CD4-positive, CD25-positive, alpha-beta regulatory T cell (primary cell): Measurements from ENCODE around the gene MGLL. TPM values are rescaled to one million over a fixed set of nuclear protein-coding genes. Genes with fewer than 3 reads are reported as not detected.
A peak's percentile ranks its signal among the peaks of the same experiment; 100 is the strongest.

Experiments used
- ATAC-seq, 2 donors: fragments of 150-1000 bp; cut with Tn5 transposase; one replicate each; pipeline ENCODE4 v1.10.0; 2021; ENCODE audit warnings: low read depth in 2 of 2, moderate number of reproducible peaks in 2 of 2, moderate library complexity in 1 of 2
- DNase-seq, 3 donors: peaks; one replicate each; pipeline versions ENCODE4 v3.0.0 to v3.0.0-alpha.2; 2012 to 2022; ENCODE audit warnings: mixed read lengths in 1 of 3
- H3K27ac ChIP-seq: one replicate; pipeline ENCODE4 v1.7.0; 2013; ENCODE audit warnings: mild to moderate bottlenecking, low read length; ENCODE audit not compliant: insufficient read depth, poor library complexity, severe bottlenecking
- H3K27me3 ChIP-seq: one replicate; pipeline ENCODE4 v1.7.0; 2013; ENCODE audit warnings: low read length; ENCODE audit not compliant: control insufficient read depth, insufficient read depth
- H3K36me3 ChIP-seq: one replicate; pipeline ENCODE4 v1.7.0; 2013; ENCODE audit warnings: mild to moderate bottlenecking, low read length, moderate library complexity; ENCODE audit not compliant: control insufficient read depth, insufficient read depth
- H3K4me1 ChIP-seq: 2 replicates; pipeline ENCODE4 v1.7.0; 2013; ENCODE audit warnings: mild to moderate bottlenecking, low read length; ENCODE audit not compliant: insufficient read depth, control insufficient read depth, poor library complexity, severe bottlenecking
- H3K4me3 ChIP-seq: one replicate; pipeline ENCODE4 v1.7.0; 2013; ENCODE audit warnings: low read depth, mild to moderate bottlenecking, low read length, moderate library complexity
- H3K9me3 ChIP-seq, 2 experiments: 1 replicate in 1 of 2; 2 replicates in 1 of 2; pipeline ENCODE4 v1.7.0; 2013; ENCODE audit warnings: low read length in 2 of 2, mild to moderate bottlenecking in 1 of 2, moderate library complexity in 1 of 2; ENCODE audit not compliant: control insufficient read depth in 2 of 2
- H3K27ac Mint-ChIP-seq, 3 donors: one replicate each; pipeline ENCODE4 v1.8.0; 2020 to 2022; ENCODE audit warnings: mild to moderate bottlenecking in 3 of 3, mixed read lengths in 3 of 3, moderate library complexity in 2 of 3
- H3K27me3 Mint-ChIP-seq: one replicate; pipeline ENCODE4 v1.8.0; 2022; ENCODE audit warnings: mild to moderate bottlenecking, mixed read lengths
- H3K36me3 Mint-ChIP-seq: one replicate; pipeline ENCODE4 v1.8.0; 2020; ENCODE audit warnings: mixed read lengths
- H3K4me1 Mint-ChIP-seq, 4 donors: one replicate each; pipeline ENCODE4 v1.8.0; 2020 to 2022; ENCODE audit warnings: mixed read lengths in 4 of 4, mild to moderate bottlenecking in 1 of 4
- H3K4me3 Mint-ChIP-seq, 4 donors: one replicate each; pipeline ENCODE4 v1.8.0; 2020 to 2022; ENCODE audit warnings: mild to moderate bottlenecking in 4 of 4, mixed read lengths in 4 of 4, moderate library complexity in 3 of 4
- H3K9me3 Mint-ChIP-seq, 7 donors: one replicate each; pipeline ENCODE4 v1.8.0; 2020 to 2022; ENCODE audit warnings: mixed read lengths in 7 of 7, mild to moderate bottlenecking in 3 of 7, moderate library complexity in 2 of 7
- polyA plus RNA-seq, 4 donors: library from polyadenylated mRNA; unstranded; fragments of 300-500 nt; fragmentation: Illumina TruSeq; gene quantifications; one replicate each; pipeline ENCODE4 v1.2.3, GENCODE V29; 2021
- total RNA-seq: library from RNA; stranded (reverse); gene quantifications from one replicate; pipeline ENCODE4 v1.2.3, GENCODE V29; 2022

The MGLL gene
- total and polyA plus RNA-seq, 5 donors from 2014 or later = 0.06 to 1.7 (median 1.4) TPM; not detected in 2

DNA sequence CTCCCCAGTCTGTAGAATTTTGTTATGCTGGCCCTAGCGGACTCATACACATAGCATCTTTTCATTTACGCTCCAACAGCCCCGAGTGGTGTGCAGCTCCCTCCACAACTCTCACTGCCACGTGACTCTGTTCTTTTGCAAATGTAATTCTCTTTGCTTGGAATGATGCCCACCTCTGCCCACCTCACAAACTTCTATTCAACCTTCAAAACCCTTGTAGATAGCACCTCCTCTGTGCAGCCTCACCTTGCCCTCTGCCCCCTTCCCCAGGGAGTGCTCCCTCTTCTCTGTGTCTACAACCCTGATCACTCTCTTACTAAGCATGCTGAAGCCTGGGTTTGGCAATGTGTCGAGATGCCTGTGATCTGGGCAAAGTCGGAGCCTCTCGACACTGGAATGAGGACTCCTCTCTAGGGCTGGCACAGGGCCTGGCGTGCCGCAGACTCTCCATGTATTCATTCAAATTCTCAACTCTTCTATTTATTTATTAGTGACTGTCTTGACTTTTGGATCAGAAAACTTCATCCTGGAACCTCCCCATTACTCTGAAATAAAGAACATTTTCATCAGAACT lies 73.5 kb downstream of the MGLL start:
- no peak for ATAC-seq
- Histone ChIP-seq H3K4me3 (no peak overlapping the region), H3K36me3 (no peaks in the 10 kb centered on the region), H3K27ac (no peak overlapping the region), H3K4me1 (no peaks in the 10 kb centered on the region), H3K27me3 (no peaks in the 10 kb centered on the region), H3K9me3 (no peaks in the 10 kb centered on the region)
- Mint-ChIP-seq H3K4me3 (no peak overlapping the region), H3K27ac (no peak overlapping the region), H3K36me3 (no peaks in the 10 kb centered on the region), H3K27me3 (peaks cover 34% of the 10 kb centered on the region), H3K4me1 (no peaks in the 10 kb centered on the region), H3K9me3 (peaks cover 0 to 1% (median 0%) of the 10 kb centered on the region in 7 donors)
- DNase-seq = no peak

DNA sequence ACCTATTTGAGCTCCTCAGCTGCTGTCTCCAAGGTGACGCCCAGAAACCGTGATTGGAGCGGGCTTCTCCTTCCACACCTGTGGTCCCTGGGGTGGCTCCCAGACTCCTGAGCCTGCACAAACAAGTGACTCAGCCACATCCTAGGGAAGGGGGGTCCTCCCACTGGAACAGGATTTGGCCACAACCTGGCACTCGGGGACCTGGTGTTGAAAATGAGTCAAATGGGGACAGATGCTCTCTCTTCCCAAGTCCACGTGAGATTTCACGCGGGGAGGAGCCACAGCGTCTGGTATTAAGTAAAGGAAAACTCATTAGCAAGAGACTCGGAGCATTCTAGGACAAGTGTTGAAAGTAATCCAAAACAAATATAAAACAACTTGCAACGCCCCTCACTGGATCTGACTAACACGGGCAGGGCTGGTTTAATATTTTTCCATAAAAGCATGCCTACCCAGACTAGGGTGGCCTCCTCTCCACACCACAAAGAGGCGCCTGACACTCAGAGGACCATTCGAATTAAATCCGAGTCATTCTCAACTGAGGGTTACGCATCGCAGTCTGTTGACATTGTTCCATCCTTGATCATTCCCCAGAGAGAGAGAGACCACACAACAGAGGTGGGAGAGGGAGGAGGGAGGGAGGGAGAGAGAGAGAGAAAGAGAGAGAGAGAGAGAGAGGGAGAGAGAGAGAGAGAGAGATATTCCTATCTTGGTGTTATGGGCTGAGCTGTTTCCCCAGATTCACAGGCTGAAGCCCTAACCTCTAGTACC lies 74.4 kb downstream of the MGLL start:
- no peak overlapping the region for H3K4me3 Mint-ChIP-seq
- H3K9me3 Mint-ChIP-seq = peaks cover 0 to 1% (median 0%) of the 10 kb centered on the region in 7 donors
- no peak for ATAC-seq
- H3K27me3 Mint-ChIP-seq = peaks cover 34% of the 10 kb centered on the region
- Histone ChIP-seq H3K27me3 (no peaks in the 10 kb centered on the region), H3K27ac (no peak overlapping the region), H3K9me3 (no peaks in the 10 kb centered on the region), H3K36me3 (no peaks in the 10 kb centered on the region), H3K4me3 (no peak overlapping the region), H3K4me1 (no peaks in the 10 kb centered on the region)
- H3K36me3 Mint-ChIP-seq = no peaks in the 10 kb centered on the region
- H3K27ac Mint-ChIP-seq = peak overlapping the region in 1 of 3 donors; percentile 18
- no peak for DNase-seq
- no peaks in the 10 kb centered on the region for H3K4me1 Mint-ChIP-seq

DNA sequence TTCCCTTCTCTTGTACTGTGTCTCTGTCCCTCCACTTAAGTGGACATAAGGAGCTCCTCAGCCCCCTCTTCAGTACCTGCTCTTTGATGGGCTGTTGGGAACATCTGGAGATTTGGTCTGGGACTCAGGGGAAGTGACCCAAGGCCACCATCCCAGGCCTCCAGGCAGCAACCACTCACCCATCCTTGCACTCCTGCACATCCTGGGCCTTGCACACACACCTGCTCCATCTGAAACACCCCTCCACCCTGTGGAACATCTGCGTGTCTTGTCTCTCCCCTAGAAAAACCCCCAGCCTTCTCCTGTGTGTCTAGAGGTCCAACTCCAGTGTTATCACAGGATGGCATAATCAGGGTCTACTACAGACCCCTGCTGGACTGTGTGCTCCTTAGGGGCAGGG lies 75.2 kb downstream of the MGLL start:
- no peak overlapping the region for H3K27ac Mint-ChIP-seq
- Histone ChIP-seq H3K4me3 (no peak overlapping the region), H3K27me3 (no peaks in the 10 kb centered on the region), H3K4me1 (no peaks in the 10 kb centered on the region), H3K36me3 (no peaks in the 10 kb centered on the region), H3K9me3 (no peaks in the 10 kb centered on the region), H3K27ac (no peak overlapping the region)
- no peaks in the 10 kb centered on the region for H3K36me3 Mint-ChIP-seq
- ATAC-seq (no peak), DNase-seq (no peak)
- H3K4me1 Mint-ChIP-seq = no peaks in the 10 kb centered on the region
- H3K9me3 Mint-ChIP-seq = peaks cover 0 to 1% (median 0%) of the 10 kb centered on the region in 7 donors
- H3K27me3 Mint-ChIP-seq = peaks cover 29% of the 10 kb centered on the region
- H3K4me3 Mint-ChIP-seq = no peak overlapping the region

DNA sequence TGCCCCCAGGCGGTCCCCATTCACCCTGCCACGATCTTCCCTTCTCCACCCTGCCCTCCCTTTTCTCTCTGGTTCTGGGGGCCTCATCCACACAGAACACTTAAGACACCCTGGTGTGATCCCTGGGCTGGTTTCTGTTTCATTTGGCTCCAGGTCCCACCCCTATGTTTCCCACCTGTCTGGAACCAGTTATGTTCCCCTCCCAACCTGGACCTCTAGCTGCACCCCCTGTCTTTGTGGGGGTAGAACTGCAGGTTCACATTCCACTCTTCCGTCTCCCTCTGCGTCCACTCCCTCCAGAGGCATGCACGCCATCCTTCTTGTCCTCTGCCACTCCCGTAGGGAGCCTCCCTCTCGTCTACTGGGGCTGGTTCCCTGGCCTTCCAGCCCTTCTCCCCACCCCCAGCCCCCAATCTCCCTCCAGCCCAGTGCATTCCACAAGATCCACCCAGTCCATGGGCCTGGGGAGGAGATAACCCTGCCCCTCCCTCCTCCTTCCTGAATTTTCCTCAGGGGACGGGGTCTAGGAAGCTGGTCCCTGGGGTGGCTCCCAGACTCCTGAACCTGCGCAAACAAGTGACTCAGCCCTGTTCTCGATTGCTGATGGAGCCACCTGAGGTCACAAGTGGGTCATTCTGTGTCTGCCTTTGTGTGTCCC lies 75.8 kb downstream of the MGLL start:
- Histone ChIP-seq H3K4me1 (no peaks in the 10 kb centered on the region), H3K27ac (no peak overlapping the region), H3K27me3 (no peaks in the 10 kb centered on the region), H3K4me3 (no peak overlapping the region), H3K9me3 (no peaks in the 10 kb centered on the region), H3K36me3 (no peaks in the 10 kb centered on the region)
- no peak overlapping the region for H3K27ac Mint-ChIP-seq
- peaks cover 26% of the 10 kb centered on the region for H3K27me3 Mint-ChIP-seq
- ATAC-seq (no peak), DNase-seq (no peak)
- H3K4me3 Mint-ChIP-seq = no peak overlapping the region
- no peaks in the 10 kb centered on the region for H3K4me1 Mint-ChIP-seq
- H3K36me3 Mint-ChIP-seq = no peaks in the 10 kb centered on the region
- peaks cover 0 to 1% (median 0%) of the 10 kb centered on the region in 7 donors for H3K9me3 Mint-ChIP-seq

DNA sequence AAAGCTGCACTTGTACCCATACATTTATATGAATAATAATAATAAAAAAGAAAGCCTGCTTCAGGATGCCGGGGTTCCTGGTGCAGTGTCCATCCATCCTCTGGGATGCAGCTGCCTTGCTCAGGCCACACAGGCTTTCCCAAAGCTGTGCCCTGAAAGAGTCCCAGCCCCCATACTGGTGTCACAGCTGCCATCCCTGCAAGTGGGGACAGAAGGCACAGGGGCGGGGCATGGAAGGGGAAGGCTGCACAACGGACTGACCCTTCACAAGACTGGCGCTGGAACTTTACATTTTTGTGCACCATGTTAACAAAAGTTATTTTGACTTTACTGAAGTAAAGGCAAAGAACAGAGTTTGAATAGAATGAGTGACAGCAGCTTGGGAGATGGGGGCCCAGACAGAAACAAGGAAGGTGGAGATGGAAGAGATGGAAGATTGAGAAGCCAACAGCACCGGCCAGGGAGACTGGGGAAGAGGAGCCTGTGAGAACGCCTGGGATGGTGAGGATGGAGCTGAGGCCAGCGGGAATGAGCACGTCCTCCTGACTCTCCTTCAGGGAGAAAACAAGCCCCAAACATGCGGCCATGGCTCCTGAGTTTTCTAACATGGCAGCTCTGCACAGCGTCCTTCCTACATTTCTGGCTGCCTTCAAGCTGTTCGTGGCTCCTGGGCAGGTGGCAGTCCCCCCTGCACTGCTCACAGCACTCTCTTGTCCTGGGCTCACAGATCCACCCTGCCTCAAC lies 76.5 kb downstream of the MGLL start:
- H3K36me3 ChIP-seq = no peaks in the 10 kb centered on the region
- H3K4me3 ChIP-seq = no peak overlapping the region
- no peaks in the 10 kb centered on the region for H3K27me3 ChIP-seq
- peaks cover 26% of the 10 kb centered on the region for H3K27me3 Mint-ChIP-seq
- peaks cover 0 to 1% (median 0%) of the 10 kb centered on the region in 7 donors for H3K9me3 Mint-ChIP-seq
- H3K4me3 Mint-ChIP-seq = no peak overlapping the region
- H3K9me3 ChIP-seq = no peaks in the 10 kb centered on the region
- no peaks in the 10 kb centered on the region for H3K4me1 Mint-ChIP-seq
- H3K36me3 Mint-ChIP-seq = no peaks in the 10 kb centered on the region
- no peaks in the 10 kb centered on the region for H3K4me1 ChIP-seq
- no peak overlapping the region for H3K27ac Mint-ChIP-seq
- no peak for DNase-seq
- ATAC-seq = no peak
- no peak overlapping the region for H3K27ac ChIP-seq

DNA sequence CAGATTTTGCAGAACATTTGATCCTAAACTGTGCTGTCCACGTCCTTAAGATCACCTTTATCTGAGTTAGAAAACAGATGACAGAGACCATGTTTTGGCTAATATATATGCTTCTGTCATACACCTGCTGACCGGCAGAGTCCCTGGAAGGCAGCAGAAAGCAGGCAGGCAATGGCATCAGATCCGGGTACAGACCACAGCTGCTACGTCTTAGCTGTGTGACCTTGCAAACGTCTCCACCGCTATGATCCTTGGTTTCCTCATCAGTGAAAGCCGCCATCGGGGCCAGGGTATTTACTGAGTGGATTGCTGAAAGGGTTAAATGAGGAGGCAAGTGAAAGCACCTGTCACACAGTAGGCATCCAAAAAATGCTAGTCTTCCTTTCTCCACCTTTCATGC lies 77.4 kb downstream of the MGLL start:
- H3K4me1 Mint-ChIP-seq = no peaks in the 10 kb centered on the region
- H3K27ac ChIP-seq = no peak overlapping the region
- H3K9me3 ChIP-seq = no peaks in the 10 kb centered on the region
- no peak overlapping the region for H3K4me3 Mint-ChIP-seq
- no peaks in the 10 kb centered on the region for H3K4me1 ChIP-seq
- H3K4me3 ChIP-seq = no peak overlapping the region
- no peaks in the 10 kb centered on the region for H3K27me3 ChIP-seq
- no peak overlapping the region for H3K27ac Mint-ChIP-seq
- no peaks in the 10 kb centered on the region for H3K36me3 Mint-ChIP-seq
- no peaks in the 10 kb centered on the region for H3K36me3 ChIP-seq
- ATAC-seq = no peak
- peaks cover 0 to 1% (median 0%) of the 10 kb centered on the region in 7 donors for H3K9me3 Mint-ChIP-seq
- no peak for DNase-seq
- H3K27me3 Mint-ChIP-seq = peaks cover 21% of the 10 kb centered on the region

DNA sequence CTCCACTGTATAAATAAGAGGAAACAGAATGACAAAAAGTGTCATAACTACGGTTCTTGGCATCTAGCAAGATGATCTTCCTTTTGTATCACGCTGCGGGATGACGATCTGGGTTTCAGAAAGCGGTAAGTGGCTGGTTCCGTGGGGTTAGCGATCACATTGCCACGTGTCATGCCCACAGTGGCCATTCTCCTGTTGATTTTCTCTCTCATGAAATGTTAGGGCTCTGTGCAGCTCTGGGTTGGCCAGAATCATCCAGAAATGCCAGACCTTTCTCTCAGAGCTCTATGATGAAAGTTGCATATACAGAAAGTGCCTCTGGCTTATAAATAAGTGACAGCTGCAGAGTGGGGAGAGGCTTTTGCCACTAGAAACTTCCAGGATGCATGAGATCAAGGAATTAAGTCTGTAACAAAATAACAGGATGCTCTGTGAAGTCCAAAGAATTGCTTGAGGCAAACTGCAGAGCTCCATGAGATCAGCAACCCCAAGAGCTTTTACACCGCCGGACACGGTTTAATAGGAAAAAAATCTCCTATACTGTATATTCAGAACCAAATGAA lies 78.0 kb downstream of the MGLL start:
- no peaks in the 10 kb centered on the region for H3K9me3 ChIP-seq
- Mint-ChIP-seq H3K27me3 (peaks cover 21% of the 10 kb centered on the region), H3K9me3 (no peaks in the 10 kb centered on the region), H3K4me3 (no peak overlapping the region), H3K36me3 (no peaks in the 10 kb centered on the region), H3K4me1 (no peaks in the 10 kb centered on the region), H3K27ac (no peak overlapping the region)
- H3K4me3 ChIP-seq = no peak overlapping the region
- ATAC-seq = no peak
- H3K36me3 ChIP-seq = no peaks in the 10 kb centered on the region
- no peak overlapping the region for H3K27ac ChIP-seq
- DNase-seq = no peak
- no peaks in the 10 kb centered on the region for H3K4me1 ChIP-seq
- H3K27me3 ChIP-seq = no peaks in the 10 kb centered on the region
